ENCODE data around the gene HMCN1.

The HMCN1 gene

DNA sequence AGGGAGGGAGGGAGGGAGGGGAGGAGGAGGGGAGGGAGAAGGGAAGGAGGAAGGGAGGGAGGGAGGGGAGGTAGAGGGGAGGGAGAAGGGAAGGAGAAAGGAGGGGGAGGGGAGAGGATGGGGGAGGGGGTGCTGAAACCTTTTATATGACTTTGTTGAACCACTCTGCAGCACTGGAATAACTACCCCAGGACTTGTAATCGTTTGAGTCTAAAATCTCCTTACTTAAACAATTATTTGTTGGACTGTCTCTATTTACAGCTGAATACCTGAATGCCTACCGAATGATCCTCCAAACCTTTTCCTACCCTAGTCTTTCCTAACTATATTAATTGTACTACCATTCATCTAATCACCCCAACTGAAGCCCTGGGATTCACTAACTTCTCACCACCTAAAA is 459.0 kb downstream of the HMCN1 start:
- no peaks in the 10 kb centered on the region for H3K36me3 ChIP-seq (ENCODE audit: insufficient read depth, low read length)
- no peak for TF ChIP-seq CTCF (IDR thresholded peaks at IDR 0.05; ENCODE audit: low read length)
- no peaks in the 10 kb centered on the region for H3K27me3 ChIP-seq (ENCODE audit: insufficient read depth, low read length)

DNA sequence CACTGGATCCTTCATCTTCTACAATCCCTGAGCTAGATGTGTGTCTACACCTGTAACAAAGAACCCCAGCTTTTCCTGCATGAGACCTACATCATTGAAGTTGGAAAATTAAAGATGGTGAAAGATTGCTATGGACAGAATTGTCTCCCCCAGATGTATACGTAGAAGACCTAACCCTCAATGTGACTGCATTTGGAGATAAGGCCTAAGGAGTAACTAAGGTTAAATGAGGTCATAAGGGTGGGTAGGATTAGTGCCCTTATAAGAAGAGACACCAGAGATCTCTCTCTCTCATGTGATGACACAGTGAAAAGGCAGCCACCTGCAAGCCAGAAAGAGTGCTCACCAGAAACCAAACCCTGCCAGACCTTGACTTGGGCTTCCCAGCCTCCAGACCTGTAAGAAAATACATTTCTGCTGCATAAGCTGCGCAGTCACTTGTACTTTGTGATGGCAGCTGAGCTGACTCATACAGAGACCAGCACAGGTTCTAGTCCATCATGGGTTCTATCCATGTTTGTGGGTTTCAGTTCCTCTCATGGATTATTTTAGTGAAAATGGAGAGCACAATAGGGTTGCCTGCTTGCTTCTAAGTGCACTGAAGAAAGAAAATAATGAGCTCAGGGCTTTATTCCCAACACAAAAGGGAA is 460.0 kb downstream of the HMCN1 start:
- Histone ChIP-seq H3K36me3 (ENCODE audit: insufficient read depth, low read length) (no peaks in the 10 kb centered on the region), H3K79me2 (ENCODE audit: insufficient read depth, low read length) (no peaks in the 10 kb centered on the region), H3K9ac (ENCODE audit: low read length) (no peak overlapping the region), H3K4me2 (ENCODE audit: low read length) (no peak overlapping the region), H3K4me1 (ENCODE audit: insufficient read depth, low read length, severe bottlenecking) (no peaks in the 10 kb centered on the region), H3K27me3 (ENCODE audit: insufficient read depth, low read length) (no peaks in the 10 kb centered on the region), H2AFZ (ENCODE audit: low read length) (no peak overlapping the region), H3F3A (ENCODE audit: insufficient read depth, low read length) (no peaks in the 10 kb centered on the region), H3K9me2 (ENCODE audit: low read depth, low read length) (no peaks in the 10 kb centered on the region), H4K20me1 (ENCODE audit: insufficient read depth, low read length) (no peaks in the 10 kb centered on the region), H3K4me3 (ENCODE audit: low read depth, low read length, poor library complexity, severe bottlenecking) (no peak overlapping the region), H3K9me3 (ENCODE audit: low read length) (no peaks in the 10 kb centered on the region), H3K27ac (ENCODE audit: low read depth, low read length, poor library complexity, severe bottlenecking) (no peak overlapping the region)
- no peak for TF ChIP-seq EZH2 (IDR thresholded peaks at IDR 0.05; ENCODE audit: borderline replicate concordance, low read length)
- no peak for TF ChIP-seq CTCF (IDR thresholded peaks at IDR 0.05; ENCODE audit: low read length)

More for the DNA sequence above, 459.0 kb downstream of the HMCN1 start:
- H3K4me1 ChIP-seq (ENCODE audit: insufficient read depth, low read length, severe bottlenecking), result no peaks in the 10 kb centered on the region
- no peaks in the 10 kb centered on the region for H3K79me2 ChIP-seq (ENCODE audit: insufficient read depth, low read length)
- no peaks in the 10 kb centered on the region for H4K20me1 ChIP-seq (ENCODE audit: insufficient read depth, low read length)
- no peaks in the 10 kb centered on the region for H3F3A ChIP-seq (ENCODE audit: insufficient read depth, low read length)
- no peak overlapping the region for H3K27ac ChIP-seq (ENCODE audit: low read depth, low read length, poor library complexity, severe bottlenecking)
- no peaks in the 10 kb centered on the region for H3K9me2 ChIP-seq (ENCODE audit: low read depth, low read length)
- no peak overlapping the region for H3K4me3 ChIP-seq (ENCODE audit: low read depth, low read length, poor library complexity, severe bottlenecking)
- H2AFZ ChIP-seq (ENCODE audit: low read length), result no peak overlapping the region
- H3K4me2 ChIP-seq (ENCODE audit: low read length), result no peak overlapping the region
- no peak overlapping the region for H3K9ac ChIP-seq (ENCODE audit: low read length)
- H3K9me3 ChIP-seq (ENCODE audit: low read length), result no peaks in the 10 kb centered on the region

DNA sequence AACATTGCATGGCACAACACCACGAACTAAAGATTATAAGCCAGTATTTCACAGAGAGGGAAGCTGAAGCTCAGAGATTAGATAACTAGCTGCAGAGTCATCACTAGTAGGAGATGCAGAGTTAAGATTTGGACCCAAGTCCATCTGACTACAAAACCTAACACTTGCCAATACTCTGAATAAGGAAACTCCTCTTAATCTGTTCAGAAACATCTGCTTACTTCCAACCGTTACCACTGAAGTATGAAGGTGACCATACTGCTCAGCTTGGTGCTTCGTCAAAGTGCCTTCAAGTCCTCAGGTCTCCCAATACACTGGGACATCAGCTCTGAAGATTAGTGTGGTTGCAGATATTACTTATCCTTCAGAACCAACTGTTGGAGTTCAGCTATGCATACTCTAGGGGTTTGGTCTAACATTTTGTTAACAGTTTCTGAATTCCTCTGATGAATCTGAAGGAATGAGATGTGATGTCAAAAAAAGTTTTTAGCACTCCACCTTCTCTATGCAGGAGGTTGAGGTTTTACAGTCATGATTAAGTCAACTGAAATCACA is 461.3 kb downstream of the HMCN1 start:
- TF ChIP-seq EZH2 (IDR thresholded peaks at IDR 0.05; ENCODE audit: borderline replicate concordance, low read length), result no peak
- TF ChIP-seq CTCF (IDR thresholded peaks at IDR 0.05; ENCODE audit: low read length), result no peak
- H3K9me2 ChIP-seq (ENCODE audit: low read depth, low read length), result no peaks in the 10 kb centered on the region
- no peaks in the 10 kb centered on the region for H3K27me3 ChIP-seq (ENCODE audit: insufficient read depth, low read length)
- no peak overlapping the region for H2AFZ ChIP-seq (ENCODE audit: low read length)
- no peak overlapping the region for H3K9ac ChIP-seq (ENCODE audit: low read length)
- H3K4me3 ChIP-seq (ENCODE audit: low read depth, low read length, poor library complexity, severe bottlenecking), result no peak overlapping the region
- H4K20me1 ChIP-seq (ENCODE audit: insufficient read depth, low read length), result no peaks in the 10 kb centered on the region
- no peaks in the 10 kb centered on the region for H3K9me3 ChIP-seq (ENCODE audit: low read length)
- H3K4me1 ChIP-seq (ENCODE audit: insufficient read depth, low read length, severe bottlenecking), result no peaks in the 10 kb centered on the region
- H3F3A ChIP-seq (ENCODE audit: insufficient read depth, low read length), result no peaks in the 10 kb centered on the region
- H3K27ac ChIP-seq (ENCODE audit: low read depth, low read length, poor library complexity, severe bottlenecking), result no peak overlapping the region
- H3K4me2 ChIP-seq (ENCODE audit: low read length), result no peak overlapping the region
- no peaks in the 10 kb centered on the region for H3K36me3 ChIP-seq (ENCODE audit: insufficient read depth, low read length)
- H3K79me2 ChIP-seq (ENCODE audit: insufficient read depth, low read length), result no peaks in the 10 kb centered on the region
